Measurements from ENCODE around the gene SMOC1.

The SMOC1 gene

DNA sequence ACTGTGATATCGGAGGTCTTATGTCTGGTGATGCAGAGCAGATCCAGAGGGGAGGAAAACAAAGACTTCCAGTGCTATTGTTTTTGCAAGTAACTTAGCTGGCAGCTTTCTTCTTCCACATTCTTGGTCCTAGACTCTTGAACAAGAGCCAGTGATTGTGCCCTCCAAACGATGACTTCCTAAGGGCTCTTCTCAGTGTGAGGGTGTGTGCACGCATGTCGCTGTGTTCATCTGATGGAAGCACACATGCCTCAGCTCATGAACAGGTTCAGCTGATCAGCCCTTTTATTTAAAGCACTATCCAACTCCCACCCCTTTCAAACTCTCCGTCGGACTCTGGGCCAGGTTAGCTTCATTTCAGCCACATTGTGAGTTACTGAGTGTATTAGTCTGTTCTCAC, 59.5 kb downstream of the SMOC1 start:
- DNase-seq, result no peak

DNA sequence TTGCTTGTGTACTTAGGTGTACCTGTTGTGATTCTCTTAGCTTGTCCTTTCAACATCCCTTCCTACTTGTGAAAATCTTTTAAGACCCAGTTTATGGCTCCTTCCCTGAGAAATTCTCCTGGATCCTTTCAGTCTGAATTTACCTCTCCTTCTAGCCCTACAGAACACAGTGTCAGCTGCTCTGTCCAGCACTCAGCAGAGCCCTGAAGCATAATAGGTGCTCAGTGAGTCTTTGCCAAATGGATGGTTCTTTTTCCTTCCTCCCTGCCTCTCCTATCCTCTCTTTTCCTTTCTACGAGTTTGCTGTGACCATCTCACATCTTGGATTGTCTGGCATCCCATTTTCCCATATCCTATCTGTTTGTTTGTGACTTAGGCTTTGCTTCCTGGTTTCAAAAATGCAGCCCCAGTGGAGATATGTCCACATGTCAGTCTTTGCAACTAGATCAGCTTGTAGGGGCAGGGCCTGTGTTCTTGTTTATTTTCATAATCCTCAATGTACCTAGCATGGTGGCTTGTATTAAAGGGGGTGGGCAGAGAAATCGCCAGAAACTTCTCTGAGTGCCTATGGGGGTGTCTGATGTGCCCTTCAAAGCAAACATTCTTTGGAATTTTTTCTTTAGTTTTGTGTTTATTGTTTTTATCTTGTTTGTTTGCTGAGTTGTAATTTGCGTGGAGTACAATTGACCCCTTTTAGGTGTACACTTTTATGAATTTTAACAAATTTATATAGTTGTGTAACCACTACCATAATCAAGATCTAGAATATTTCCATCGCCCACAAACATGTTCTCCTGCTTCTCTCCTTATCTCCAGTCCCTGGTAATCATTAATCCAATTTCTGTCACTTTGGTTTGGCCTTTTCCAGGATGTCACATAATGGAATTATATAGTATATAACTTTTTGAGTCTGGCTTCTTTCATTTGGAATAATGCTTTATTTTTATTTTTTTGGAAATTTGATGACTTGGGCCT, 62.8 kb downstream of the SMOC1 start:
- DNase-seq, result no peak

DNA sequence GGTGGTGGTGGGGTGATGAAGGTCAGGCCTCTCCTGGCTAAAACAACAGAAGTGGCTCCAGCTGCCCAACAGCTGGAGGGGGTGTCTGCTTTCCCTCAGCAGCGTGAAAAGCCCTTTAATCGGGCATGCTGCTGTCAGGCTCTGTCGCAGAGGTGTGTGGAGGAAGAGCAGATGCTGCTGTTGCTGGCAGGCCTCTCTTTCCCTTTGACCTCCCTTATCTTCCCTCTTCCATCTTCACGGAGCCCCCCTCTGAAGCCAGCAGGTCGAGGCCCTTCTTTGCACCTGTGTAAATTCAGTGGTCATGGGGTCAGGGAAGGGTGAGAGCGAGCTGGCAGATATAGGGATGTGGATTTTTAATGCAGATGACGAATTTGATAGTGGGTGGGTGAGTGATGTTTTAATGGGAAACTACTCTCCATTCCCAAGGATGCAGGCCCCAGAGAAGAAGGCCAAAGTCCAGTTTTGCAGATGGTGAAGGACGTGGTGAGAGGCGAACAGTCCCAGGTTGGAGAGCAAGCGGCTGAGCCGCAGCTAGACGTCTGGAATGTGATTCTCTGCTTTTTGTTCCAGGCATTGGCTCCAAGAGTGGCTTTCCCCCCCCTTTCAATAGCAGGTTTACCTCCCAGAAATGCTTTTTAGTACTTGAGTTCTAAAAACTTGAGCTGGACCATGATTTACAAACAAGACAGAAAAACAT, 64.0 kb downstream of the SMOC1 start:
- no peak for DNase-seq

DNA sequence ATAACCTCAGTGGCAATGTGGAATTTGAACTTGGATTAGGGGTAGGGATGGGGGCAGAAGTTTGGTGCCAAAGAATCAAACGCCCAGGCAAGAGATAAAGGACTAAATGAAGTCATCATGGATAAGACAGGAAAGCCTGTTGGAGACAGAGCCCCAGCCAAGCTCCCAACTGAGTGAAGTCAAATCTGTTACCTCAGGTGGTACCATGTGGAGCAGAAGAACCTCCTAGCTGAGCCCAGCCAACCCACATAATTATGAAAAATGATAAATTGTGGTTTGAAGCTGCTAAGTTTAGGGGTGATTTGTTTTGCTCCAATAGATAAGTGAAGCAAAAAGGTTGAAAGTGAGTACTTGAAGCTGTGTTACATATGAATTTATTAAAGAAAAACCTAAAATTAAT, 66.1 kb downstream of the SMOC1 start:
- no peak for DNase-seq

DNA sequence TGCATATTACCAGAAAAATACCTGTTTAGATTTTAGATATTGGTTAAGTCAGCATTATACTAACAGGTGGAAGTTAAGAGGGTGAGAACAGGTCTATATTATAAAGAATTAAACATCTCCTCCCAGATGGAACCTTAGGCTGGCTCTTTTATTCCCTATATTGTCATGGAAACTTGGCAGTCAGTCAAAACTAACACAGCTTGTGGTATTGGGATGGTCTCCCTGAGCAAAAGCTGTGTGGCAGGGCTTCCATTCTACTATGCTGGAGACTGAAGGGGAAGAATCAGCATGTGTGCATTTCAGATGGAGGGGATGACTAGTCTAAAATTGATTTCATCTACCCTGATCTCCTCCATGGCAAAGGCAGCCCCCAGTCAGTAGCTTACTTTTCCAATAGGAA, 66.7 kb downstream of the SMOC1 start:
- DNase-seq, result no peak

DNA sequence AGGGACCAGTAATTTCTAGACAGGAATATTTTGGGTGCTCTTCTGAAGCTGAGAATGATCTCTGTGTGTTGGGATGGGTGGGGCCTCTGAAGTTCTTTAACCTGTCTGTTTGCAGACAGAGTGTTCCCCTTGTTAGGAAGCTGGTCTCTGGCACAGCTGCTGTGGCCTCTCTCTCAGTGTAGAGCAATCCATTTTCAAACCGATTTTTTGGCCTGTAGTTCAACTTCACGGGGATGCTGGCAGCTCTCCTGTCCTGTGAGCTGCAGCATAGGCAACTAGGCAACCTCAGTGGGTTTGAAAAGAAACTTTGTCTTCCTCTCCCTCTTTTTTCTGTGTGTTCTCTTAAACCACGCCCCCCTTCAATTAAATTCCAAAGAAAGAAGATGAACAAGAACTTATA, 69.1 kb downstream of the SMOC1 start:
- DNase-seq, result peak in 2 of 56 donors; percentile 10 to 30

DNA sequence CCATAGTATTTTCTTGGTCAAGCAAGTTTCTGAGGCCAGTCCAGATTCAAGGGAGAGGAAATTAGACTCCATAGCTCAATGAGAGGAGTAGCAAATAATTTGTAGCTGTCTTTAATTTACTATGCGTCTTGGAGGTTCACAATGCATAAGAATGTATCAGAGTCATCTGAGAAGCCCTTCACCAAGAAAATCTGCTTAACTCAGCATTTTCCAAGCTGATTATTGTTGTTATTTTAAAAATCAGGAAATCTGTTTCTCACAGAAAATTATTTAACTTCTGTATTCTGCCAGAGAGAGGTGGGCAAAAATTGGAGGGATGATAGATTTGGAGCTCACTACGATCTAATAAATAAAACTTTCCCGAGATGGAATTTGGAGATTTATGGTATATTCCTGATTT, 72.0 kb downstream of the SMOC1 start:
- DNase-seq, result no peak

DNA sequence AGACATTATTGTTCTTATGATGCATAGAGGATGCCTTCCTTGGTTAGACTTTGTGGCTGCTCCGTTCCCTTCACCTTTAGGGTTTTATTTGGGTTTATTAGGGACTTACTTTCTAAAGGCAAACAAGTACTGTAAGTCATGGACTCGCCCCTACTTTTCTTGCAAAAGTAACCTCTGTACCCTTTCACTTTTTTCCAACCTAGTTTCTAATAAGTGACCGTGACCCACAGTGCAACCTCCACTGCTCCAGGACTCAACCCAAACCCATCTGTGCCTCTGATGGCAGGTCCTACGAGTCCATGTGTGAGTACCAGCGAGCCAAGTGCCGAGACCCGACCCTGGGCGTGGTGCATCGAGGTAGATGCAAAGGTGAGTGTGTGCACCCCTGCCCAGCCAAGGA, 72.7 kb downstream of the SMOC1 start:
- no peak for DNase-seq

DNA sequence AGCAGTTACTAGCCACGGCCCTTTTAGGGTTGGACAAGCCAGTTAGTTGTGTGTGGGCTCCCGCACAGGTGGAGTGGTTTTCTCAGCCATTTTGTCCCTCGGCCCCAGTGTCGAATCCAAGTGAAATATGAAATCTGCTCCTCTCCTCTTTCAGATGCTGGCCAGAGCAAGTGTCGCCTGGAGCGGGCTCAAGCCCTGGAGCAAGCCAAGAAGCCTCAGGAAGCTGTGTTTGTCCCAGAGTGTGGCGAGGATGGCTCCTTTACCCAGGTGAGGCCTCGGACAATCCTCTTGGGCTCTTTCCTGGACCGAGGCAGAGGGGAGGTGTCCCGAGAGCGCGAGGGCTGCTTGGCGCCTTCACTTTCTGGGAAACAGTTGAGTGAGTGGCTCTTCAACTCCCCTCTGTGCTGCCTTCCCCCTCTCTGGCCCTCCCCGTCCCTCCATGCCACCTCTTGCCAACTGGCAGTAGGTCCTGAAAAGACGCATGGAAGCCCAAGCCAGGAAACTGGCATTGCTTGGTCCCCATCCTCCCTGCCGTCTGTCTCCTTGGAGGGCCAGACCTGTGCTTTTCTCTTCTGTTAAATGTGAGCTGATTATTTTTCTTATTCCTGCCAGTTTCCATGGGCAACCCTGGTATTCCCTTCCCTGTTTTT, 74.2 kb downstream of the SMOC1 start:
- DNase-seq, result peak in 39 of 56 donors; percentile 6 to 69 (median 35)

DNA sequence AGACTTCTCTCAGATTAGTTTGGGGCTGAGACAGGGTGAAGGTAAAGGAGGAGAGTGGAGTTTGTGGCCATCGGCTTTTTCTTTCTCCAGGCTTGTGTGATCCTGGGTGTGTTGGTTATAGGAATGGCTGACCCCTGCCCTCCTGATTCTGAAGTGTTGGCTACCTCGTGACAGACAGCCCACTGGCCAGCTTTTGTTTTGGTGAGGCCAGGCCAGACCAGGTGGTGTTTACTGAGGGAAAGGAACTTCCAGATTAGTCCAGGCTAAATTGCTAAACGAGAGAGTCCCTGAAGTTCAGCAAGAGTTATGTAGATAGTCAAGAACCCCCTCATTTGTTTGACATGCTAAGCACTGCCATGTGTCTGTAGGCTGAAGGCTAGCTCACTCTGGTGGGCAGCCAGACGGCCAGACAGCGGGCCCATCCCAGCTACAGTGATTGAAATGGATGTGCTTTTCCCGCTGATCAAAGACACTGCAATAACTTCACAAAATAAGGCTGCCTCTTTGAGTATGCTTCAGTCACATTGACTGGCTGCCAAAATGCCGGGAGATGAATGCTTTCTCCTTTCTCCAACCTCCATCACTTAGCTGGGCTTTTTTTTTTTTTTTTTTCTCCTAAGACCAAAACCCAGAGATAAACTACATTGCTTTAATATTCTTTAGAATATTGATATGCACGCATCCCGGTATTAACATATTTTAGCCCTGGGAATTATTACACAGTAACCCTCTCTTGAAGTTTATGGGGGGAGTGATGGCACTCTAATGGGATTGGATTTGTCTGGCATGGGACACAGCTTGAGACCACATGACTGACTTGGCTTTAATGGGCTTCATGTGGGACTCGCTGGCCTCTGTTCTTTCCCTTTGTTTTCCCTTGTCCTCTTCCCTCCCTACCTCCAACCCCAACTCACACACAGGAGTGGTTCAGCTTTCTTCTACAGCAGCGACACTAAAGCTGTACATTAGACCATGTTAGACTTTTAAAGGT, 76.9 kb downstream of the SMOC1 start:
- peak in 9 of 56 donors; percentile 8 to 22 (median 14) for DNase-seq

DNA sequence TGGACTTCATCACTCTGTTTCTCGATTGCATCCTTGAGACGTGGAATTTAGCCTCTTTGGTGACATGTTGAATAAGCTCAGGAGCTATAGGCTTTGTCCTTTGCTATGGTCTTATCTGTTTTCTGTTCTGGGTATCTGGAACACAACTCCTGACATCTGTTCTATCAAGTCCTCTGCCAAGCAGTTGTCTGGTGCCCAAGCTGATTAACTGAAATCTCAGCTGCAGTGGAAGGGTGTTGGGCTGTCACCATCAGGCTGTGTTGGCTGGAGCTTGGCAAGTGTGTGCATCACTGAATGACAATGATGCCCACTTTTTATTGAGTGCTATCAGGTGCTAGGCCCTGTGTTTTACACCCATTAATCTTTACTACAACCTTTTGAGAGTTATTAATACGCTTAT, 77.8 kb downstream of the SMOC1 start:
- DNase-seq, result peak in 18 of 56 donors; percentile 4 to 42 (median 16)

DNA sequence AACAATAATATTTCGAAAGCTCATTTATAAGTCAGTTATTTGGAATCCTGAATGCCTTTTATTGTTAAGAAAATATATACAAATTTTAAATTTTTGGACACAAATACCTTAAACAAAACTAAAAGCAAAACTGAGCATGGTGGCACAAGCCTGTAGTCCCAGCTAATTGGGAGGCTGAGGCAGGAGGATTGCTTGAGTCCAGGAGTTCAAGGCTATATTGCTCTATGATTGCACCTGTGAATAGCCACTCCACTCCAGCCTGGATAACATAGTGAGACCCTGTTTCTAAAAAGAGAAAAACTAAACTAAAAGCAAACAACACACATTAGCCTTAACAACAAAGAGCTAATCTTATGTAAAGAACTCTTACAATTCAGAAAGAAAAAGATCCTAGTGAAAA, 78.8 kb downstream of the SMOC1 start:
- DNase-seq, result no peak

DNA sequence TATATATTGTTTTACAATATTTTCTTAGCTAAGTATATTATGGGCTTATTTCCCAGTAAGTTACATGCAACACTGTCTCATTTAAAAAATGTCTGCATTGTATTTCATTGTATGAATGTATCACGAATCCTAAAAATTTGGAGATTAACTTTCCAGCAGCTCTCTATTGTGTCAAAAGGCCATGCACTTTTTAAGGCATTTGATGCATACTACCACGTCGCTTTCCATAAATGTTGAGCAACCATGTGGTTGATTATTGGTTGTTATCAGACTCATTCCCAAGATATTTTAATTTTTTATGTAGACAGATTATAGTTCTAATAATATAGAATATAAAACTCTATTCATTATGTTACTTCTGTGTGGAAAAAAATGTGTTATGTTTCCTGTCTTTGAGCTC, 79.9 kb downstream of the SMOC1 start:
- DNase-seq, result no peak

DNA sequence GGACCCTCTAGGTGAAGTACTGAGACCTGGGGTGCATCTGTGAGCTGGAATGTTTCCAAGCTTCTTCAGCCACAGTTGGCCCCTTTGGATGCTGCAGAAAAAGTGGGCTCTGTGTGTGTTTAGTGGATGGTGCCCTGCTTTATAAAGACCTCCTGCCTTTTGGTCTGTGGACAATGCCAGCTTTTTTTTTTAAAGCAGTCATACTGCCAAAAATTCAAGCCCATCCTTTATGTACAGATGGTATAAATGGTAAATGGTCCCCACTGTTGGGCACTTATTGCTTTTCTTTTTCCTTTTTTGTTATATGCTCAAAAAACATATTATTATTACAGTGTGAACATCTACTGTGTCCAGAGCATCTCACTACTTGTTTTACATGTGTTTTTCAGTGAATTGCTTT, 81.1 kb downstream of the SMOC1 start:
- DNase-seq, result no peak

DNA sequence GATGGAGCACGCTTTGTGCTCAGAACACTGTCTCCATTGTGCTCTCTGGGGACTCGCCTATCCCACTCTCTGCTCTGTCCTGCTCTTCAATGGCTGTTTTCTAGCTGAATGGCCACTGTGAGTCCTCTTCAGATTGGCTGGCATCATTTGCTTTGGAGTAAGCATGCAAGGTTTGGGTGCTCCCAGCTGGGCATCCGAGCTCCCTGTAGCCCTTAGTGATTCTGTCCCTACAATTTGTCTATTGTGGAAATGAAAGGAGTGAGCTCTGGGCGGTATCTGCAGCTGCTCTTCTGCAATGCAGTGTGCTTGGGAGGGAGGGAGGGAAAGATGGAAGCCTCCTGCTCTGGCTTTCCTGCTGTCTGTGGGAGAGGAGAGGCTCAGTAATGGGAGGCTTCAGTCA, 84.8 kb downstream of the SMOC1 start:
- DNase-seq, result peak in 50 of 56 donors; percentile 9 to 89 (median 70)

DNA sequence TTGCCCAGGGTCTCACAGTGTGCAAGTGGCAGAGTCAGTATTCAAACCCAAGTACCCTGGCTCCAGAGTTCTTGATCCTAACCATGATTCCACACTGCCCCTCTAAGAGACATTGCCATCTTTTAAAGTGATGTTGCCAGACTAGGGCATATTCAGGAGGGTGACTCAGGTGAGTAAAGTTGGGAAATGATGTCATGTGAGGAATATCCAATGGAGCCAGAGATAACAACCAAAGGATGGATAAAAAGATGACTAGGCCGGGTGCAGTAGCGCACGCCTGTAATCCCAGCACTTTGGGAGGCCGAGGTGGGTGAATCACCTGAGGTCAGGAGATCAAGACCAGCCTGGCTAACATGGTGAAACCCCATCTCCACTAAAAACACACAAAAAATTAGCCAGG, 85.6 kb downstream of the SMOC1 start:
- no peak for DNase-seq

DNA sequence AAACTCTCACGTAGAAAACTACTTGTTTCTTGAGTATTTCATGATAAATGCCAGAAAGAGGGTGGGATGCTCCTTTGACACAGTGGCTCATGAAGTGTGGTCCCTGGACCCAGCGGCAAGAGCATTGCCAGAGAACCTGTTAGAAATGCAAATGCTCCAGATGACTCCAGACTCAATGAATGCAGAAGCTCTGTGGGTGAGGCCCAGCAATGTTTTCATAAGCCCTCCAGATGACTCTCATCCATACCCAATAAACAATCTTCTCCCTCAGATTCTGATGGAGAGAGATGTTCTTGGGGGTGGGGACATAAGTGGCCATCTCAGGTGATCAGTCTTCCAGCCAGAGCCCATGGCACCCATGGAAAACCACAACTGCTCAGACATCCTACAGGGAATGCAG, 88.9 kb downstream of the SMOC1 start:
- no peak for DNase-seq

DNA sequence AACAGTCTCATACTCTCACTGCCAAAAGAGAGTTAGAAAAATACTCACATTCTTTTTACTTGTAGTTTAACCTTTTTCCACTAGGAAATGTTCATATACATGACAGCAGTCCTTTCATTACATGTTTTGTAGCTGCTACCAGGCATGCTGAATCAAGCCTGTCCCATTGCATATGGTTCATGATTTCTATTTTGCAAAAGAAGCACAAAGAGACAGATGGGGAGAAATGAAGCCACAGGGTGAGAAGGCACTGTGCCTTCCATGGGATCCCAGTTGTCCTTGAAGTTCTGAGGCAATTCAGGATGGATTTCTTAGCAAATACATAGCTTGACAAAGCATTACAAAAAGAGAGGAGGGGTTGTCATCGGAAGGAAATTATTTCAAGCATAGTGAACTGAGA, 89.5 kb downstream of the SMOC1 start:
- no peak for DNase-seq

DNA sequence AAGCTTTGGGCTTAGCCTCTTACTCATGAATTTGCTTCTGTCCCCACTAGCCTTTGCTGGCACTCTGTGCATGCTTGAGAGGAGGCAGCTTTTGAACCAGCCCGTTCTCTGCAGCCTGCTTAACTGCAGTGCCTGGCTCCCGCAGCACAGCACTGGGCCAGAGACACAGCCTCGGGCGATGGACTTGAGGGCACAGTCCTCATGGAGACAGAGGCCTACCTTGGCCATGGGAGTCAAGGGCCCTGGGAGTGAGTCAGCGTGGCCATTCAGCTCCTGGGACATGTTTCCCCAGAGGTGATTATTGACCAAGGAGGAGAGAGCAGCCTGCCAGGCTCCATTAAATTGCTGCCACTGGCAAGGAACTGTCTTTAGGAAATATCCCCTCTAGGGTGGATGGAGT, 93.5 kb downstream of the SMOC1 start:
- DNase-seq, result peak in 6 of 56 donors; percentile 14 to 28 (median 22)

DNA sequence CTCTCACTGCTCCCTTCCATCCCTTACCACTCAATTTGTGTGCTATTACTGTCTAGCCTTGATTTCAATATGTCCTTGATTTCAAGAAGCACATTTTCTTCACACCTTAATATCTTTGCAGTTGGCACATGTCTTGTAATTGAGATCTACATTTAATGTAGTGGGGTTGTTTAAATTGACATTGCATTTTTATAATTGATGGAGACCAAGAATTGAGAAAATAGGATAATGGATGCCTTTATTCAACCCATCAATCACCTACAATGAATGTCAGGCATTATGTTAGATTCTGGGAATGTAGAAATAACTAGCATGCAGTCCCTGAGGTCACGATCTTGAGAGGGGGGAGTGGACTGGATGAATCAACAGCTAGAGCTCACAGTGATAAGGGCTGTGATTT, 94.6 kb downstream of the SMOC1 start:
- no peak for DNase-seq

DNA sequence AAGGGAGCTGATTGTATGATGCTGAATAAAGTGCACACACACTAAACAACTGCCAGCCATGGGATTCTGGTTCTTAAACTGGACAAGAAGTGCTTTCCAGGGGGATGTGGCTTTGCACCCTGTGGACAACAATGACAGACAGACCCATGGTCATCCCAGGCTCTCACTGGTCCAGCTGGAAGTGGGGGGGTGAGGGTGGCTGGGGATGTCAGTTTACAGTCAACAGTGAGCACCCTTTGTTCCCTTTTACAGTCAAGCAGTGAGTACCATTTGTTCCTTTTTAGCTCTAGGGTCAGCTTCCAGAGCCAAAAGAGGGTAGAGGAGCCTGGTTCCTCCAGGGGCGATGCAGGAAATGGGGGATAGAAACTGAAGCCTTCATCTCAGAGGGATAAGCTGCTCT, 100.7 kb downstream of the SMOC1 start:
- DNase-seq, result peak in 44 of 56 donors; percentile 9 to 82 (median 42)

All from nucleus accumbens (tissue), 56 donors.